ENCODE results near the gene ADAM8.

The ADAM8 gene

GRCh38 chr10:133274751-133275683 lies 1.7 kb downstream of the ADAM8 start:
- no peak overlapping the region for H3K4me3 ChIP-seq (ENCODE audit: low read depth, low read length)
- peaks cover 11% of the 10 kb centered on the region for H3K36me3 ChIP-seq (ENCODE audit: control insufficient read depth, insufficient read depth, low read length)
- peaks cover 5% of the 10 kb centered on the region; the same call in 1 of the 2 replicates for H3K4me1 ChIP-seq (ENCODE audit: control insufficient read depth, insufficient read depth, low read length)
- H3K27me3 ChIP-seq (ENCODE audit: control insufficient read depth, insufficient read depth, low read length), result peaks cover 7% of the 10 kb centered on the region
- H3K9me3 ChIP-seq (ENCODE audit: control insufficient read depth, insufficient read depth, low read length), result no peaks in the 10 kb centered on the region
- H3K9ac ChIP-seq (ENCODE audit: low read depth, low read length), result no peak overlapping the region
- H3K27ac ChIP-seq (ENCODE audit: low read depth, low read length), result no peak overlapping the region

- H3K9ac ChIP-seq (ENCODE audit: low read depth, low read length), result no peak overlapping the region
- H3K9me3 ChIP-seq (ENCODE audit: control insufficient read depth, insufficient read depth, low read length), result no peaks in the 10 kb centered on the region
- no peaks in the 10 kb centered on the region for H3K36me3 ChIP-seq (ENCODE audit: control insufficient read depth, insufficient read depth, low read length)
- peaks cover 5% of the 10 kb centered on the region; the same call in 1 of the 2 replicates for H3K4me1 ChIP-seq (ENCODE audit: control insufficient read depth, insufficient read depth, low read length)
- H3K27me3 ChIP-seq (ENCODE audit: control insufficient read depth, insufficient read depth, low read length), result peaks cover 7% of the 10 kb centered on the region
- H3K4me3 ChIP-seq (ENCODE audit: low read depth, low read length), result no peak overlapping the region
- no peak overlapping the region for H3K27ac ChIP-seq (ENCODE audit: low read depth, low read length)
These were observed 3.0 kb downstream of the ADAM8 start for GRCh38 chr10:133273534-133274143.

- Histone ChIP-seq H3K9me3 (ENCODE audit: control insufficient read depth, insufficient read depth, low read length) (no peaks in the 10 kb centered on the region), H3K27me3 (ENCODE audit: control insufficient read depth, insufficient read depth, low read length) (peaks cover 7% of the 10 kb centered on the region), H3K4me3 (ENCODE audit: low read depth, low read length) (no peak overlapping the region), H3K36me3 (ENCODE audit: control insufficient read depth, insufficient read depth, low read length) (no peaks in the 10 kb centered on the region), H3K4me1 (ENCODE audit: control insufficient read depth, insufficient read depth, low read length) (peaks cover 5% of the 10 kb centered on the region; the same call in 1 of the 2 replicates), H3K27ac (ENCODE audit: low read depth, low read length) (no peak overlapping the region), H3K9ac (ENCODE audit: low read depth, low read length) (no peak overlapping the region)
These were observed 3.7 kb downstream of the ADAM8 start for GRCh38 chr10:133272964-133273420.

GRCh38 chr10:133272301-133272963 lies 4.2 kb downstream of the ADAM8 start:
- Histone ChIP-seq H3K27ac (ENCODE audit: low read depth, low read length) (no peak overlapping the region), H3K9me3 (ENCODE audit: control insufficient read depth, insufficient read depth, low read length) (no peaks in the 10 kb centered on the region), H3K4me1 (ENCODE audit: control insufficient read depth, insufficient read depth, low read length) (peaks cover 5% of the 10 kb centered on the region; the same call in 1 of the 2 replicates), H3K27me3 (ENCODE audit: control insufficient read depth, insufficient read depth, low read length) (peaks cover 7% of the 10 kb centered on the region), H3K4me3 (ENCODE audit: low read depth, low read length) (no peak overlapping the region), H3K36me3 (ENCODE audit: control insufficient read depth, insufficient read depth, low read length) (no peaks in the 10 kb centered on the region), H3K9ac (ENCODE audit: low read depth, low read length) (no peak overlapping the region)

GRCh38 chr10:133271521-133272300 lies 5.0 kb downstream of the ADAM8 start:
- no peak overlapping the region for H3K27ac ChIP-seq (ENCODE audit: low read depth, low read length)
- no peak overlapping the region for H3K9ac ChIP-seq (ENCODE audit: low read depth, low read length)
- H3K9me3 ChIP-seq (ENCODE audit: control insufficient read depth, insufficient read depth, low read length), result no peaks in the 10 kb centered on the region
- peaks cover 5% of the 10 kb centered on the region; the same call in 1 of the 2 replicates for H3K4me1 ChIP-seq (ENCODE audit: control insufficient read depth, insufficient read depth, low read length)
- H3K36me3 ChIP-seq (ENCODE audit: control insufficient read depth, insufficient read depth, low read length), result no peaks in the 10 kb centered on the region
- H3K27me3 ChIP-seq (ENCODE audit: control insufficient read depth, insufficient read depth, low read length), result peaks cover 7% of the 10 kb centered on the region
- H3K4me3 ChIP-seq (ENCODE audit: low read depth, low read length), result no peak overlapping the region

GRCh38 chr10:133270773-133271297 lies 5.8 kb downstream of the ADAM8 start:
- no peaks in the 10 kb centered on the region for H3K27me3 ChIP-seq (ENCODE audit: control insufficient read depth, insufficient read depth, low read length)
- no peaks in the 10 kb centered on the region for H3K9me3 ChIP-seq (ENCODE audit: control insufficient read depth, insufficient read depth, low read length)
- H3K9ac ChIP-seq (ENCODE audit: low read depth, low read length), result no peak overlapping the region
- H3K4me3 ChIP-seq (ENCODE audit: low read depth, low read length), result no peak overlapping the region
- no peaks in the 10 kb centered on the region for H3K36me3 ChIP-seq (ENCODE audit: control insufficient read depth, insufficient read depth, low read length)
- H3K27ac ChIP-seq (ENCODE audit: low read depth, low read length), result no peak overlapping the region
- no peaks in the 10 kb centered on the region; the same call in 1 of the 2 replicates for H3K4me1 ChIP-seq (ENCODE audit: control insufficient read depth, insufficient read depth, low read length)

- Histone ChIP-seq H3K36me3 (ENCODE audit: control insufficient read depth, insufficient read depth, low read length) (no peaks in the 10 kb centered on the region), H3K9ac (ENCODE audit: low read depth, low read length) (no peak overlapping the region), H3K9me3 (ENCODE audit: control insufficient read depth, insufficient read depth, low read length) (no peaks in the 10 kb centered on the region), H3K27ac (ENCODE audit: low read depth, low read length) (no peak overlapping the region), H3K4me3 (ENCODE audit: low read depth, low read length) (no peak overlapping the region), H3K4me1 (ENCODE audit: control insufficient read depth, insufficient read depth, low read length) (no peaks in the 10 kb centered on the region), H3K27me3 (ENCODE audit: control insufficient read depth, insufficient read depth, low read length) (no peaks in the 10 kb centered on the region)
These were observed 6.5 kb downstream of the ADAM8 start for GRCh38 chr10:133270204-133270603.

GRCh38 chr10:133269367-133269766 lies 7.3 kb downstream of the ADAM8 start:
- Histone ChIP-seq H3K4me1 (ENCODE audit: control insufficient read depth, insufficient read depth, low read length) (no peaks in the 10 kb centered on the region), H3K27ac (ENCODE audit: low read depth, low read length) (no peak overlapping the region), H3K36me3 (ENCODE audit: control insufficient read depth, insufficient read depth, low read length) (no peaks in the 10 kb centered on the region), H3K9me3 (ENCODE audit: control insufficient read depth, insufficient read depth, low read length) (no peaks in the 10 kb centered on the region), H3K27me3 (ENCODE audit: control insufficient read depth, insufficient read depth, low read length) (no peaks in the 10 kb centered on the region), H3K4me3 (ENCODE audit: low read depth, low read length) (no peak overlapping the region), H3K9ac (ENCODE audit: low read depth, low read length) (no peak overlapping the region)

- Histone ChIP-seq H3K27me3 (ENCODE audit: control insufficient read depth, insufficient read depth, low read length) (0 out of 2 replicates have a peak, but pooled peaks cover 2% of the 10 kb centered on the region), H3K9ac (ENCODE audit: low read depth, low read length) (no peak overlapping the region), H3K9me3 (ENCODE audit: control insufficient read depth, insufficient read depth, low read length) (no peaks in the 10 kb centered on the region), H3K4me1 (ENCODE audit: control insufficient read depth, insufficient read depth, low read length) (no peaks in the 10 kb centered on the region), H3K4me3 (ENCODE audit: low read depth, low read length) (no peak overlapping the region), H3K27ac (ENCODE audit: low read depth, low read length) (no peak overlapping the region), H3K36me3 (ENCODE audit: control insufficient read depth, insufficient read depth, low read length) (no peaks in the 10 kb centered on the region)
These were observed 8.1 kb downstream of the ADAM8 start for GRCh38 chr10:133268532-133268931.

GRCh38 chr10:133267829-133268228 lies 8.8 kb downstream of the ADAM8 start:
- H3K4me1 ChIP-seq (ENCODE audit: control insufficient read depth, insufficient read depth, low read length), result no peaks in the 10 kb centered on the region
- H3K36me3 ChIP-seq (ENCODE audit: control insufficient read depth, insufficient read depth, low read length), result no peaks in the 10 kb centered on the region
- no peaks in the 10 kb centered on the region for H3K9me3 ChIP-seq (ENCODE audit: control insufficient read depth, insufficient read depth, low read length)
- H3K27ac ChIP-seq (ENCODE audit: low read depth, low read length), result no peak overlapping the region
- H3K4me3 ChIP-seq (ENCODE audit: low read depth, low read length), result no peak overlapping the region
- peaks cover 9% of the 10 kb centered on the region for H3K27me3 ChIP-seq (ENCODE audit: control insufficient read depth, insufficient read depth, low read length)
- H3K9ac ChIP-seq (ENCODE audit: low read depth, low read length), result no peak overlapping the region

Data from HUES48 (cell line).